Neutrophil (primary cell): Measurements from ENCODE around the gene ZMYM3.

ENCODE experiments used
- H3K27ac ChIP-seq: fragments of 200-600 bp; sonication (generic); 2 replicates; pipeline ENCODE4 v1.5.1; 2016; ENCODE audit warnings: mild to moderate bottlenecking, moderate library complexity
- H3K27me3 ChIP-seq: fragments of 200-600 bp; sonication (generic); 2 replicates; pipeline ENCODE4 v1.6.0; 2016; ENCODE audit warnings: mild to moderate bottlenecking
- H3K36me3 ChIP-seq: fragments of 200-600 bp; sonication (generic); 2 replicates; pipeline ENCODE4 v1.5.1; 2017
- H3K4me1 ChIP-seq, 2 experiments: fragments of 200-600 bp in 1 of 2; sonication (generic) in 1 of 2; 1 replicate in 1 of 2; 2 replicates in 1 of 2; pipeline versions ENCODE4 v1.5.1 to v1.6.1; 2013 to 2016; ENCODE audit warnings: low read depth in 1 of 2, low read length in 1 of 2, mild to moderate bottlenecking in 1 of 2, moderate library complexity in 1 of 2; ENCODE audit not compliant: control insufficient read depth in 1 of 2, insufficient read depth in 1 of 2
- H3K4me3 ChIP-seq, 2 experiments: fragments of 200-600 bp in 1 of 2; sonication (generic) in 1 of 2; 1 replicate in 1 of 2; 2 replicates in 1 of 2; pipeline ENCODE4 v1.5.1; 2013 to 2016; ENCODE audit warnings: low read depth in 1 of 2, low read length in 1 of 2, mild to moderate bottlenecking in 1 of 2, moderate library complexity in 1 of 2
- H3K9me3 ChIP-seq: fragments of 200-600 bp; sonication (generic); 2 replicates; pipeline ENCODE4 v1.5.1; 2016
- CTCF ChIP-seq: fragments of 200-600 bp; sonication (generic); IDR thresholded peaks from 2 replicates; pipeline ENCODE4 v1.5.1; 2016; ENCODE audit warnings: antibody characterized with exemption

Gene ZMYM3

GRCh38 chrX:71296806-71297205 is 42.9 kb upstream of the ZMYM3 start:
- no peaks in the 10 kb centered on the region for H3K9me3 ChIP-seq
- TF ChIP-seq CTCF, result no peak
- H3K4me1 ChIP-seq, result no peaks in the 10 kb centered on the region
- peaks cover 86% of the 10 kb centered on the region for H3K36me3 ChIP-seq
- no peak overlapping the region for H3K4me3 ChIP-seq
- H3K27me3 ChIP-seq, result no peaks in the 10 kb centered on the region
- no peak overlapping the region for H3K27ac ChIP-seq

DNA sequence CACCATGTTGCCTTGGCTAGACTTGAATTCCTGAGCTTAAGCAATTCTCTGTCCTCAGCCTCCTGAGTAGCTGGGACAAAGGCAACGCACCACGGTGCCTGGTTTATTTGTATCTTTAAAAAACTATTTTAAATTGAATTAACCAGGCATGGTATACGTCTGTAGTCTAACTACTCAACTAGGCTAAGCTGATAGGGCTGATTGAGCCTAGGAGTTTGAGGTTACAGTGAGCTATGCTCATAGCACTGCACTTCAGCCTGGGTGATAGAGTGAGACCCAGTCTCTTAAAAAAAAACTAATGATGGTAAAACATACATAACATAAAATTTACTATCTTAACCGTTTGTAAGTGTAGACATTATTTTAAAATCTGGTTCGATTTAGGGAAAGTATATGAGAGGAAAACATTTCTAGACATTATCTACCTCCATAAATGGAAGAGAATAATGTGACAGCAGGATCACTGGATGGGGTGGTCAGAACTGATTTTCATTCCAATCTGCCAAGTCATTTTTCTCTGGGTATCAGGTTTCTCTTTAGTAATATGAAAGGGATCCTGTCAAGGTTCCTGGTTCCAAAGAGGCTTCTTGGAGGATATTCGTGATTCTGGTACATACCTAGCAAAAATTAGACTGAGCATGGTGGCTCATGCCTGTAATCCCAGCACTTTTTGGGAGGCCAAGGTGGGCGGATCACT is 38.9 kb upstream of the ZMYM3 start:
- Histone ChIP-seq H3K36me3 (peaks cover 72% of the 10 kb centered on the region), H3K4me1 (no peaks in the 10 kb centered on the region), H3K9me3 (no peaks in the 10 kb centered on the region), H3K27me3 (no peaks in the 10 kb centered on the region), H3K4me3 (no peak overlapping the region), H3K27ac (no peak overlapping the region)
- TF ChIP-seq CTCF, result no peak

GRCh38 chrX:71291381-71291780 is 37.4 kb upstream of the ZMYM3 start:
- Histone ChIP-seq H3K9me3 (no peaks in the 10 kb centered on the region), H3K36me3 (peaks cover 57% of the 10 kb centered on the region), H3K4me3 (no peak overlapping the region), H3K27me3 (no peaks in the 10 kb centered on the region), H3K4me1 (no peaks in the 10 kb centered on the region), H3K27ac (no peak overlapping the region)
- no peak for TF ChIP-seq CTCF

- Histone ChIP-seq H3K36me3 (peaks cover 5% of the 10 kb centered on the region), H3K4me3 (no peak overlapping the region), H3K4me1 (peaks cover 13 to 22% of the 10 kb centered on the region in 2 experiments), H3K27me3 (no peaks in the 10 kb centered on the region), H3K27ac (no peak overlapping the region), H3K9me3 (no peaks in the 10 kb centered on the region)
- TF ChIP-seq CTCF, result no peak
Measured at GRCh38 chrX:71285929-71286328, 32.0 kb upstream of the ZMYM3 start.

DNA sequence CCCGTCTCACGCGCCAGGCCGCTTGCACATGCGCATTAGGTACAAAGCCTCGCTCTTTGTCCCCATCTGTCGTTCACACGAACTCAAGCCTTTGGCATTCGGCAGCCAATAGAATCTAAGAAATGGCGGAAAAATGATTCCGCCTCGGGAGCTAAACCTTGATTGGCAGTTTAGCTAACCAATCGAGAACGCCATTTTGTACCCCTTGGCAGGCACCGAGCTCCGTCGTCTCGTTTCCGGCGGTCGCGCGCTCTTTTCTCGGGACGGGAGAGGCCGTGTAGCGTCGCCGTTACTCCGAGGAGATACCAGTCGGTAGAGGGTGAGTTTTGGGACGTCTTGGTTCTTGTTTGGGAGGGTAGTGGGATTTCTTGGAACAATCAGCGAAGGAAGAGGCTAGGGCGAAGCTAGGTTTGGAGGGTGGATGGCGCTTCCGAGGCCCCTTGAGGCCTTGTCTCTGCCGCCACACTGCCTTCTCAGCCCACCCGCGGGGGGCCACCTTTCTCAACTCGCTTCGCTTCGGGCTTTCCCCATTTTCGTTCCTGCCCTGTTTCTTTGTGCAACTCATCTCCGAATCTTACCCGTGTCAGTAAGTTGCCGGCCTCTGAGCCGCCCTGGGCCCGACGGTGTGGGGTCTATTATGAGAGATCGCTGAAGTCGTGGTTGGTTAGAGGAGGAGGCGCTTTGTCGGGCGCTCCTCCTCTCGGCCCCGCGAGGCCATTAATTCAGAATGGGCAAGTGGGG is 29.6 kb upstream of the ZMYM3 start, which contains the start of gene NONO:
TSS of gene NONO (plus strand) at position 233 of the 741 bp plus-strand sequence. CDS start 7,003 bp downstream, outside the sequence.
- no peaks in the 10 kb centered on the region for H3K9me3 ChIP-seq
- H3K27ac ChIP-seq, result peak within 1 kb of the TSS; percentile 90
- peaks cover 13 to 22% of the 10 kb centered on the region in 2 experiments for H3K4me1 ChIP-seq
- peak within 1 kb of the TSS; percentile 69 to 76 for H3K4me3 ChIP-seq
- H3K36me3 ChIP-seq, result no peaks in the 10 kb centered on the region
- H3K27me3 ChIP-seq, result no peaks in the 10 kb centered on the region
- peak; percentile 36 for TF ChIP-seq CTCF
